ENCODE data around the gene ZNF780B. TPM values are rescaled to one million over a fixed set of nuclear protein-coding genes. Genes with fewer than 3 reads are reported as not detected.
A peak's percentile ranks its signal among the peaks of the same experiment; 100 is the strongest.

The ZNF780B gene
- total RNA-seq, 2 experiments from 2014 or later = 17.4 to 18.8 TPM

- Mint-ChIP-seq H3K27ac (peak overlapping the region; percentile 99), H3K27me3 (no peaks in the 10 kb centered on the region), H3K9me3 (ENCODE audit: low read depth) (peaks cover 16% of the 10 kb centered on the region), H3K36me3 (ENCODE audit: low read depth) (peaks cover 35% of the 10 kb centered on the region), H3K4me1 (peaks cover 41% of the 10 kb centered on the region), H3K4me3 (peak overlapping the region; percentile 90)
- CTCF ChIA-PET = interaction anchor here (1.9 kb wide), 1 partner anchor 28 kb away, joined by 12 read pairs; the partner anchor contains the start of gene PSMC4
- ATAC-seq (peak; percentile 59), DNase-seq (peak; percentile 74)
- POLR2A ChIA-PET = interaction anchor here (0.6 to 2.3 kb wide), 3 partner anchors 27 to 473 kb away, joined by 3 to 11 read pairs (median 4); partner anchors contain the start of gene PSMC4
- intact Hi-C loops (cut with DNase I, micrococcal nuclease) = loop anchor here (1.0 to 10.0 kb wide), 9 partner anchors 26 to 617 kb away; partner anchors contain the start of genes PSMC4 (in 2 of the 2), ZNF780A (in 2 of the 2), ZNF780B (in 2 of the 2) and AKT2 (in 1 of the 2)
These were observed 58.3 kb downstream of the ZNF780B start for GRCh38 chr19:39997638-39998216.

- Mint-ChIP-seq H3K36me3 (ENCODE audit: low read depth) (peaks cover 41% of the 10 kb centered on the region), H3K27ac (peak within 1 kb of the TSS; percentile 99), H3K9me3 (ENCODE audit: low read depth) (peaks cover 17% of the 10 kb centered on the region), H3K4me3 (peak within 1 kb of the TSS; percentile 90), H3K4me1 (peaks cover 48% of the 10 kb centered on the region), H3K27me3 (no peaks in the 10 kb centered on the region)
- DNase-seq = peak; percentile 94
- ChIA-PET CTCF (interaction anchor here (1.9 kb wide), 1 partner anchor 27 kb away, joined by 12 read pairs; the partner anchor contains the start of gene PSMC4), POLR2A (interaction anchor here (2.3 kb wide), 1 partner anchor 26 kb away, joined by 11 read pairs; the partner anchor contains the start of gene PSMC4)
- ATAC-seq = peak; percentile 90
- intact Hi-C loops (cut with DNase I, micrococcal nuclease) = loop anchor here (1.0 to 10.0 kb wide), 11 partner anchors 26 to 618 kb away; partner anchors contain the start of genes PSMC4 (in 2 of the 2), ZNF780A (in 2 of the 2), AKT2 (in 1 of the 2) and C19orf47 (in 1 of the 2)
These were observed 59.0 kb downstream of the ZNF780B start, which contains the start of gene ZNF546 for GRCh38 chr19:39996811-39997637. Gene ZNF546 (plus strand): TSS chr19:39997060. CDS start chr19:39998327, 1,267 bp downstream.

- no peaks in the 10 kb centered on the region for H3K27me3 Mint-ChIP-seq
- intact Hi-C loops (cut with DNase I, micrococcal nuclease) = loop anchor here (1.0 to 10.0 kb wide), 7 partner anchors 94 to 618 kb away; partner anchors contain the start of genes ZNF780A (in 2 of the 2), C19orf47 (in 1 of the 2), MAP3K10 (in 1 of the 2) and PLD3 (in 1 of the 2)
These were observed 59.7 kb downstream of the ZNF780B start for GRCh38 chr19:39996218-39996810.

GRCh38 chr19:39995794-39996193, 60.2 kb downstream of the ZNF780B start:
- Mint-ChIP-seq H3K9me3 (ENCODE audit: low read depth) (peaks cover 17% of the 10 kb centered on the region), H3K36me3 (ENCODE audit: low read depth) (peaks cover 42% of the 10 kb centered on the region), H3K27ac (peak overlapping the region; percentile 66), H3K4me1 (peaks cover 58% of the 10 kb centered on the region), H3K4me3 (peak overlapping the region; percentile 90), H3K27me3 (no peaks in the 10 kb centered on the region)
- intact Hi-C loops (cut with DNase I, micrococcal nuclease) = loop anchor here (1.0 to 10.0 kb wide), 7 partner anchors 95 to 619 kb away; partner anchors contain the start of genes ZNF780A (in 2 of the 2), C19orf47 (in 1 of the 2), MAP3K10 (in 1 of the 2) and PLD3 (in 1 of the 2)
- POLR2A ChIA-PET = no interaction called here
- CTCF ChIA-PET = interaction anchor here (1.1 kb wide), 1 partner anchor 26 kb away, joined by 6 read pairs; the partner anchor contains the start of gene PSMC4
- no peak for ATAC-seq
- no peak for DNase-seq

More at GRCh38 chr19:39996218-39996810, 59.7 kb downstream of the ZNF780B start:
- Mint-ChIP-seq H3K9me3 (ENCODE audit: low read depth) (peaks cover 17% of the 10 kb centered on the region), H3K27ac (peak overlapping the region; percentile 99), H3K4me1 (peaks cover 53% of the 10 kb centered on the region), H3K4me3 (peak overlapping the region; percentile 90), H3K36me3 (ENCODE audit: low read depth) (peaks cover 42% of the 10 kb centered on the region)
- DNase-seq = peak; percentile 70
- CTCF ChIA-PET = interaction anchor here (1.1 to 1.9 kb wide), 2 partner anchors 26 kb away, joined by 6 to 12 read pairs; partner anchors contain the start of gene PSMC4
- ATAC-seq = peak; percentile 50
- POLR2A ChIA-PET = interaction anchor here (2.3 kb wide), 1 partner anchor 25 kb away, joined by 11 read pairs; the partner anchor contains the start of gene PSMC4

GRCh38 chr19:39994361-39994760, 61.7 kb downstream of the ZNF780B start:
- Mint-ChIP-seq H3K36me3 (ENCODE audit: low read depth) (peaks cover 40% of the 10 kb centered on the region), H3K4me3 (no peak overlapping the region), H3K9me3 (ENCODE audit: low read depth) (peaks cover 17% of the 10 kb centered on the region), H3K27me3 (no peaks in the 10 kb centered on the region), H3K27ac (peak overlapping the region; percentile 11), H3K4me1 (peaks cover 70% of the 10 kb centered on the region)
- POLR2A ChIA-PET = interaction anchor here (1.0 kb wide), 1 partner anchor 24 kb away, joined by 3 read pairs; the partner anchor contains the start of gene PSMC4
- no peak for ATAC-seq
- intact Hi-C loops (cut with DNase I, micrococcal nuclease) = loop anchor here in 1 of 2 experiments (10.0 kb wide), 1 partner anchor 450 kb away; the partner anchor contains the start of gene SERTAD3
- no peak for DNase-seq
- CTCF ChIA-PET = no interaction called here

DNA sequence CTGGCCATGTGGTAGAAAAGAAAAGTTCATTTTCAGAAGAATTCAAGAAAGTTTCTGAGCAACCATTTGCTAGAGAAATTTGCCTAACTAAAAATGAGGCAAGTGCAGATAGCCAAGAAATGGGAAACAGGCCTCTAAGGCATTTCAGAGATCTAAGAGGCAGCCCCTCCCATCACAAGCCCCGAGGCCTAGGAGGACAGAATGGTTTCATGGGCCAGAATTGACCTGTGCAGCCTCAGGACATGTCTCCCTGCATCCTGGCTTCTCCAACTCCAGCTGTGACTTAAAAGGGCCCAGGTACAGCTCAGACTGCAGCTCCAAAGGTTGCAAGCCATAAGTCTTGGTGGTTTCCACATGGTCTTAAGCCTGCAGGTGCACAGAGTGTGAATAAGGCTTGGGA, 62.4 kb downstream of the ZNF780B start:
- ATAC-seq (no peak), DNase-seq (no peak)
- Mint-ChIP-seq H3K4me1 (peaks cover 69% of the 10 kb centered on the region), H3K9me3 (ENCODE audit: low read depth) (peaks cover 17% of the 10 kb centered on the region), H3K4me3 (no peak overlapping the region), H3K27me3 (no peaks in the 10 kb centered on the region), H3K27ac (no peak overlapping the region), H3K36me3 (ENCODE audit: low read depth) (peaks cover 44% of the 10 kb centered on the region)
- intact Hi-C loops (cut with DNase I, micrococcal nuclease) = loop anchor here in 1 of 2 experiments (10.0 kb wide), 1 partner anchor 451 kb away; the partner anchor contains the start of gene SERTAD3
- POLR2A ChIA-PET = interaction anchor here (1.0 kb wide), 1 partner anchor 23 kb away, joined by 3 read pairs; the partner anchor contains the start of gene PSMC4
- CTCF ChIA-PET = no interaction called here

DNA sequence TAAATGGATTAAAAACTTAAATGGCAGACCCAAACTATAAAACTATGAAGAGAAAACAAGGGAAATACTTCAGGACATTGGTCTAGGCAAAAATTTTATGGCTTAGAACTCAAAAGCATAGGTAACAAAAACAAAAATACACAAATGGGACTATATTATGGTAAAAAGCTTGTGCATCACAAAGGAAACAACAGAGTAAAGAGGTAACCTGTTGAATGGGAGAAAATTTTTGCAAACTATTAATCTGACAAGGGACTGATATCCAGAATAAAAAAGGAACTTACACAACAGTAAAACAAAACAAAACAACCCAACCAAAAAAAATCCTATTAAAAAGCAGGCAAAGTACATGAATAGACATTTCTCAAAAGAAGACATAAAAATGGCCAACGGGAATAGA, 68.4 kb downstream of the ZNF780B start:
- no peak for ATAC-seq
- intact Hi-C loops (cut with DNase I, micrococcal nuclease) = no loop called here
- peaks cover 29% of the 10 kb centered on the region for H3K9me3 Mint-ChIP-seq (ENCODE audit: low read depth)
- no peak overlapping the region for H3K4me3 Mint-ChIP-seq
- no peaks in the 10 kb centered on the region for H3K27me3 Mint-ChIP-seq
- no peak for DNase-seq
- CTCF ChIA-PET = no interaction called here
- POLR2A ChIA-PET = no interaction called here
- H3K4me1 Mint-ChIP-seq = peaks cover 33% of the 10 kb centered on the region
- peaks cover 56% of the 10 kb centered on the region for H3K36me3 Mint-ChIP-seq (ENCODE audit: low read depth)
- H3K27ac Mint-ChIP-seq = no peak overlapping the region

DNA sequence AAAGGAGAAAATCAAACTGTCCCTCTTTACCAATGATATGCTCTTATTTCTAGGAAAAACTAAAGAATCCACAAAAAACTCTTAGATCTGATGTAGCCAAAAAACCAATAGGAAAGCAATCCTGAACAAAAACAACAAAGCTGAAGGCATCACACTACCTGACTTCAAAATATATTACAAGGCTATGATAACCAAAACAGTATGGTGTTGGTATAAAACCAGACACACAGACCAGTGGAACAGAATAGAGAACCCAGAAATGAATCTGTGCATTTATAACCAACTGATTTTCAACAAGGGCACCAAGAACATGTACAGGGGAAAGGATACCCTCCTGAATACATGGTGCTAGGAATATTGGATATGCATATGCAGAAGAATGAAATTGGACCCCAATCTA, 68.9 kb downstream of the ZNF780B start:
- peaks cover 29% of the 10 kb centered on the region for H3K4me1 Mint-ChIP-seq
- POLR2A ChIA-PET = no interaction called here
- DNase-seq = no peak
- no peak for ATAC-seq
- CTCF ChIA-PET = interaction anchor here (1.2 kb wide), 1 partner anchor 17 kb away, joined by 3 read pairs; no protein-coding TSS in a partner anchor
- no peaks in the 10 kb centered on the region for H3K27me3 Mint-ChIP-seq
- peaks cover 29% of the 10 kb centered on the region for H3K9me3 Mint-ChIP-seq (ENCODE audit: low read depth)
- H3K4me3 Mint-ChIP-seq = no peak overlapping the region
- intact Hi-C loops (cut with DNase I, micrococcal nuclease) = no loop called here
- peaks cover 54% of the 10 kb centered on the region for H3K36me3 Mint-ChIP-seq (ENCODE audit: low read depth)
- H3K27ac Mint-ChIP-seq = no peak overlapping the region

- H3K4me1 Mint-ChIP-seq = peaks cover 25% of the 10 kb centered on the region
- H3K4me3 Mint-ChIP-seq = no peak overlapping the region
- peaks cover 29% of the 10 kb centered on the region for H3K9me3 Mint-ChIP-seq (ENCODE audit: low read depth)
- H3K27ac Mint-ChIP-seq = no peak overlapping the region
- intact Hi-C loops (cut with DNase I, micrococcal nuclease) = no loop called here
- no peaks in the 10 kb centered on the region for H3K27me3 Mint-ChIP-seq
- peaks cover 56% of the 10 kb centered on the region for H3K36me3 Mint-ChIP-seq (ENCODE audit: low read depth)
- ATAC-seq (no peak), DNase-seq (no peak)
- CTCF ChIA-PET = interaction anchor here (1.2 kb wide), 1 partner anchor 16 kb away, joined by 3 read pairs; no protein-coding TSS in a partner anchor
- POLR2A ChIA-PET = no interaction called here
These were observed 69.4 kb downstream of the ZNF780B start for GRCh38 chr19:39986643-39987042.

- peaks cover 80% of the 10 kb centered on the region for H3K36me3 Mint-ChIP-seq (ENCODE audit: low read depth)
- ChIA-PET POLR2A (interaction anchor here (0.6 kb wide), 1 partner anchor 507 kb away, joined by 8 read pairs; no protein-coding TSS in a partner anchor), CTCF (interaction anchor here (0.6 to 1.6 kb wide), 2 partner anchors 13 to 614 kb away, joined by 3 read pairs; partner anchors contain the start of gene PSMC4)
- peaks cover 29% of the 10 kb centered on the region for H3K9me3 Mint-ChIP-seq (ENCODE audit: low read depth)
- no peaks in the 10 kb centered on the region for H3K27me3 Mint-ChIP-seq
- no peak overlapping the region for H3K27ac Mint-ChIP-seq
- intact Hi-C loops (cut with DNase I, micrococcal nuclease) = no loop called here
- H3K4me1 Mint-ChIP-seq = peaks cover 4% of the 10 kb centered on the region
- no peak for DNase-seq
- H3K4me3 Mint-ChIP-seq = no peak overlapping the region
- ATAC-seq = no peak
These were observed 72.2 kb downstream of the ZNF780B start for GRCh38 chr19:39983695-39984300.

Data from activated CD4-positive, alpha-beta T cell treated with anti-CD3 and anti-CD28 coated beads for 36 hours (primary cell).